GM21381 (cell line): ENCODE results near the gene SLC40A1.

ENCODE experiments used
- ATAC-seq: cut with Tn5 transposase; IDR thresholded peaks from one replicate; pipeline ENCODE4 v1.9.1; 2021; ENCODE audit warnings: mild to moderate bottlenecking, moderate library complexity; ENCODE audit not compliant: unreplicated experiment

Gene SLC40A1

GRCh38 chr2:189542145-189542882, 38.3 kb downstream of the SLC40A1 start:
- ATAC-seq, result no peak

DNA sequence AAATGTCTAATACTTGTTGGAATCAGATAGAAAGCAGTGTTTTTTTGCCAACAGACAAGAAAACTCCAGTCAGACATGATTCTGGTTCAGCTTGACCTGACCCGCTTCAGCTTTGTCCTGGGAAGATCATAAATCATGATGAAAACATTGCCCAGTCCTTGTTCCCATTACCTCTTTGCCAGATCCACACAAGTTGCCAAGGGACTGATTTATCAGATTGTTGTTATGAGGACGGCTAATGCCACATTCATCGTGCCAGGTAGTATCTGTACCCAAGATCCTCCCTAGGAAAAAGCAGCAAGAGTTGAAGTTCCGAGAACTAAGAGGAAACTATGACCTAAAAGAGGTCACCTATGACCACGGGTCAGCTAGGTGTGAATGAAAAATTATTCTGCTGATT, 39.0 kb downstream of the SLC40A1 start:
- no peak for ATAC-seq

DNA sequence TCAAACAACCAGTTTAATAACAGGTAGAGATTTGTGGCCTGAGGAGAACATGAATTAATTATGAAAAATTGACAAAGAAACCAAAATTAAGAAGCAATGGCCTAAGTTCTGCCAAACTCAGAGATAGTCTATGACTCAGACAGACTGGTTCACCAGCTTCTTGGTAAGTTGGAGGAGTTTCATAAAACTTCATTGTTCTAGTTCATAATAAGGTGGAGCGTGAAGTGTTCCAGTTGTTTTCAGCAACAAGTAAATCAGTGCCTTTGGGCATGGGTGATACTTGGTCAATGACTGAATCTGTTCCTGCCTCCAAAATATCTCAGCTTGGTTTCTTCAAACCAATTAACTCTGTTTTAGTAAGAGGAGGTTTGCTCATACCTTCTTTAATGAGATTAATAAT, 40.0 kb downstream of the SLC40A1 start:
- ATAC-seq, result no peak

DNA sequence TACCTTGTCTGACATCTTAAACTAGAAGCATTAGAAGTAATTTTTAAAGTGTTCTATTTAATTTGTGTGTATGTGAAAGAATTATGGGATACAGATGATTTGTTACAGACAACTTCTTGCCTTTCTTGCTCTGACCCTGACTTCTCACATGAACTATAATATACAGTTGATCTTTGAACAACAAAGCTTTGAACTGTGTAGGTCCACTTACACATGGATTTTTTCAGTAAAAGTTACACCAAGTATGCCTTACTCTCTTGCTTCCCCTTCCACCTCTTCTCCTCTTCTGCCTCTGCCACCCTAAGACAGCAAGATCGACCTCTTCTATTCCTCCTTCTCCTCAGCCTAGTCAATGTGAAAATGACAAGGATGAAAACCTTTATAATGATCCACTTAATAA, 42.2 kb downstream of the SLC40A1 start:
- ATAC-seq, result no peak

- ATAC-seq, result no peak
These were observed 43.8 kb downstream of the SLC40A1 start for GRCh38 chr2:189536830-189537229.

DNA sequence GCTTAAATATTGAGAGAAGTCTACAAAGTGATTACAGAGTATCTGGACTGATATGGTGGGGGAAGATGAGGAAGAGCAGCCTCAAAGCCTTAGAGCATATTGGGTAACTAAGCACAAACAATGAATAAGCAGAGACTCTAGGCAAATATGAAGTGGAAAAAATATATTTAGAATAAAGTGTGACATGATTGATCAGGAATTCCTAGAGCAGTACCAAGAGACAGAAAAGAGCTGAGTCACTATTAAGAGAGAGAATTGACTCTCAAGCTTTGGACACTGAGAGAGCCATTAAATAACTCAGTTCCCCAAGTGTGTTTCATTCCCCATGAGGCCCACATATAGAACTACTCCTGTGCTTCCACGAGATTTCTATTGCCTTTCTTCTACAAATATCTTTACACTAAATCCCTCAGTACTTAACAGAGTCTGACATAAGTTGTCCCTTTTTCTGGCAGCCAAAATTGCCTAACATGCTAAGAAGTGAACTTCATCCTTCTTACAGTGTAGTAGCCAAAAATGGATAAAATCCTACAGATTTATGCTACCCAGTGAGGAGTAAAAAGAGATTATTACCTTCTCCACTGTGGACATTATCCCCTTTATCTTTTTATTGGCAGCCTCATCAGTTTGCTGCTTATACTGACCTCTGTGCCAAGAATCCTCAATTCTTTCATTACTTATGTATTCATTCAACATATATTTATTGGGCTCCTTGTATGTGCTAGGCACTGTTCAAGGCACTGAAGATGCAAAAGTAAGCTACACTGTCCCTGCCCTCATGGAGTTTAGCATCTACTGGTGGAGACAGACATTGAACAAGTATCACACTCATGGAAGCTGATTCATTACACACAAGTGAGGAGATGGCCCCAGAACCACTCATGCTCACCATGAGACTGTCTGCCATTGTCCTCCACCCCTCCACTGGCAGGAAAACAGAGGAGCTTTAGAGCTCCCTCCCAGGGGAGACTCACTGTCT, 45.4 kb downstream of the SLC40A1 start:
- ATAC-seq, result no peak

GRCh38 chr2:189533288-189534035, 47.1 kb downstream of the SLC40A1 start:
- no peak for ATAC-seq

- ATAC-seq, result no peak
These were observed 49.5 kb downstream of the SLC40A1 start for GRCh38 chr2:189530965-189531637.

DNA sequence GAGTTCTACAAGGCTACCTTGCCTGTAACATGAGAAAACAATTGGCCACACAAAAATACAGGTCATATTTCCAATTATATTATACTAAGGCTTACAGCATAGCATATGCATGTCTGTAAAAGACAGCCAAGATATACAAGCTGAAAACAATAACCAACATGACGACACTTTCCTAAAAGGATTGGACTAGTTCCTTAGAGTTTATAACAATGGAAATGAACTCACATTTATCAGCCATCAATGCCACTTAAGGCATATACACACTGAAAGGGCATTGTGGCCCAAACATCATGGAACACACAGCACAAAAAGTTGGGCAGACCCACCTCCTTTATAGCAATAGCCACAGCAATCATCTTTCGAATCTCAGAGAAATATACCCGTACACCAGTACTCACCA, 52.0 kb downstream of the SLC40A1 start:
- no peak for ATAC-seq

DNA sequence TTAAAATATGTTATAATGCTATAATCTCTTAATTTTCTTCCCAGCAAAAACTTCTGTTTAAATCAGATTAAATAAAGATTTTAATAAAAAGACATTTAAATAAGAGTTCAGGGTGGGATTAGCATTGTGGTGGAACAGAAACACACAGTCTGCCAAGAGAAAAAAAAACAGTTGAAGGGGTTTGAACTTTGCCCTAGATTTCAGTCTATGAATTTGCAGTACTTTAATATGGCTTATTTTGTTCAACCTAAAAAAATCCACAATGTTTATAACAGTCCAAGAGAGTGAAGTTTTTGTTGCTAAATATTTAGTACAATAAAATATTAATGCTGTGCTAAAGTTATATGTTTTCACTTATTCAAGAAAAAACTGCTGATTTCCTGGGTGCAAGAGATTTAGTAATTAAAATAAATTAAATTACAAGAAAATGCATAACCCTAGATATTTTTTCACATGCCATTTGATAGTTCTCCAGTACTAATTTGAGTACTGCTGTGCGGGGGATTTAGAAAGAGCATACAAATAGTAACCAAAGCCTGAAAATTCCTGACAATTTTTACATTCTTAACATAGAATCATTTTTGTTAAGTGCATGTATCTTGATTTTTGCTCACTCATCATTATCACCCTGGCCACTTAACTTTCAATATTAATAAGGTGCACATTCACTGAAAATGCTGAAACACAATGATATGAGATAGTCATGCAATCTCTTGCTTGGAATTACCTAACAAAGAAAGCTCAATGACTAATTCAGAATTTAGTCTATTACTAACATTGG, 52.6 kb downstream of the SLC40A1 start:
- no peak for ATAC-seq

DNA sequence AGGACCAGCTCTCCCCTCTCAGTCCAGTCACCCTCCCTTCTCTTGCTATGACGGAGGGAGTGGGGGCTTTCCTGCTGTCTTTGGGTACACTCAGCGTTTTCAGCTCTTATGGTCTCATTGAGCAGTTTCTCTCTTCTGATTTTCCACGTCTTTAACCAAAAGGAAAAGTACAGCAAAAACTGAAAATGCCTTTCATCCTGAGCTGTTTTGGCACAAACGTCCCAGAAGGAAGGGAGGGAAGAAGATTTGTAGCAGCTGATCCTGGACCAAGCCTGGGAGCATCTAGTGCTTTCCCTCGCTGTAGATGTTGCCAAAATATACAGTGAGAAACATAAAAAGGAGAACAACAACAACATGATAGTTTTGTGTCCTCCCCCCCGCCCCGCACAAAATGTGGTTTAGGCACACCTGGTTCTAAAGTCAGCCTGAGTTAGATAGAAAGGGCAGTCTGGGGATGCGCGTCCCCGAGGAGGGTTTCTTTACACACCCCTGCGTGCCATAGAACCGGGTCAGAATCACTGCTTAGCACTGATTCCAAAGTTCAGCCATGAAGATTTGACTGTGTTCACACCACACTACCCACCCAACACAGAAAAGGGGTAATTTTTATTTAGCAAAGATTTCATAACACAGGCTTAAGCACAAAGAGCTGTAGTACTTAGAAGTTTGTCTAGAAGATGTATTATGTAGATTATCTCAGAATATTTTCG, 53.4 kb downstream of the SLC40A1 start:
- ATAC-seq, result no peak

DNA sequence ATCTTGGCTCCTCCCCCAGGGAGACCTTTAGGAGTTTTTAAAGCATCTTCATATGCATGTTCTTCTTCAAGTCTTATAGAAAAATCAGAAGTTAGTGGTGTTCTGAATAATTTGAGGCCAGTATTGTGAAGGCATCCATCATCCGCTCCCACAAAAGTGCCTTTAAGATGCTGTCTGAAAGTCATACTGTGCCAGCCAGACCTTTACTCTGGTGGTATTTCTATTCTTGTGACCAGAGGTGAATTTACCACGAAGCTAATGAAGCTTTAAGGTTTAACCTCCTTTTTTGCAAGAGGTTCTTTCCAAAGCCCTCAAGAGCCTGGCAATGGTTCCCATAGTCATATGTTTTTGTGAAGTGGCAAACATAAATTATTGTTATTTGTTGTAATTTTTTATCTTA, 54.3 kb downstream of the SLC40A1 start:
- no peak for ATAC-seq

- ATAC-seq, result no peak
These were observed 55.8 kb downstream of the SLC40A1 start for GRCh38 chr2:189524746-189525145.

GRCh38 chr2:189522435-189523151, 58.0 kb downstream of the SLC40A1 start:
- no peak for ATAC-seq

DNA sequence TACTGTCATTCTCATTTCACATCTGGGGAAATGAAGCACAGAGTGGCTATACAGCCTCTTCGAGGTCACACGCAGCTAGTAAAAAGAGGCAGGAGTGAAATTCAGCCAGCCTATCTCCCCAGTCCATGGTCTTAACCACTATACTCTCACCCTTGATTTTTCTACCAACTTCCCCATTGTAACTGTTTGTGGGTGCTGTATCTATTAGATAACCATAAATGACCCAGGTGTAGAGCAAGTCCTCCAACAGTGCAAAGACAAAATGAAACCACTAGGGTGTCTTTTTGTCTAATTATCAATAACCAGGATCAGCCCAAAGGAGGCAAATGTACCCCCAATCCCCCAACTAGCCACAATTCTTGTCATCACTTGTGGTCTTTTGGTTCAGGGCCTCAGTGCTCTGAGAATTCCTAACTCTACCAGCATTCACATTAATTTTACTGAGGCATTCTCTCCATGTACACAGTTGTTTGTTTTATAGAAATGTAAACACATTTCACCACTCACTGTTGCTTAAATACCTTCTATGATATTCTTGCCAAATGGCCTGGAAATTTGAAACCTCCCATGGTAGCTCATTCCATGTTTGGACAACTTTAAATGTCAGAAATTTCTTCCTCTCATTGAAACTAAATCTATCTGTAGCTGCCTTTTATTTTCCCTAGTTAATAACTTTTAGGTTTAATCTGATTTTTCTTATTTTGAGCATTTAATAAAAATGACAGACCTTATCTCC, 58.7 kb downstream of the SLC40A1 start:
- ATAC-seq, result no peak

DNA sequence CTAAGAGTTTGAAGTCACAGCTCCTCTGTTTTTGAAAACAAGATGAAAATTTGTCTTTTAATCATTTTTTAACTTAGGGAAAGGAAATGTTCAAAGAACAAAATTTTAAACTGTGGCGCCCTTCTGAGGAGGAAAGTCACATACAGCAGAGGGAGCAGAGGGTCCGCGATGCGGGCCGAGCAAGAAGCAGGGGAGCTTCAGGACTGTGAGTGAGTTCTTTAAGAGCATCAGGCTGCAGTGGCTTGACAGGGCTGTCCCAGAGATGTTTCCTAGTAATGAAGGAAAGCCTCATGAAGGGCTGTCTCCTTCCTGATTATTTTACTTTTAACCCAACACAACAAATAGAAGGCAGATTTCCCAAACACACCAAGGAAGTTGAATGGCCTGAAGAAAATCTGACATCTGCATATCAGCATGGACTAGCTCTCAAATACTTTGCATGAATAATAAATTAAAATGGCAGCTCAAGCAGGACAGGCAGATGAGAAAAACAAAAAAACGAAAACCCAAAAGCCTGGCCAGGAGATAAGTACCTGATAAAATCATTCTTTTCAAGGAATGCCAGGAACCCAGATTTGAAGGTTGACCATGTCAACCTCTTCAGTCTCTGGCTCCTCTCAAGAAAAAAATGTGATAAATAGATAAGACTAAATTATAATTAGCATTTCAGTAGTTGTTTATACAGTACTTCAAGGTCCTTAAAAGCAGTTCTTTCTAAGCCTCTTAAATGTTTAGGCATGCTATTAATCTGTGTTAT, 60.8 kb downstream of the SLC40A1 start:
- ATAC-seq, result no peak

DNA sequence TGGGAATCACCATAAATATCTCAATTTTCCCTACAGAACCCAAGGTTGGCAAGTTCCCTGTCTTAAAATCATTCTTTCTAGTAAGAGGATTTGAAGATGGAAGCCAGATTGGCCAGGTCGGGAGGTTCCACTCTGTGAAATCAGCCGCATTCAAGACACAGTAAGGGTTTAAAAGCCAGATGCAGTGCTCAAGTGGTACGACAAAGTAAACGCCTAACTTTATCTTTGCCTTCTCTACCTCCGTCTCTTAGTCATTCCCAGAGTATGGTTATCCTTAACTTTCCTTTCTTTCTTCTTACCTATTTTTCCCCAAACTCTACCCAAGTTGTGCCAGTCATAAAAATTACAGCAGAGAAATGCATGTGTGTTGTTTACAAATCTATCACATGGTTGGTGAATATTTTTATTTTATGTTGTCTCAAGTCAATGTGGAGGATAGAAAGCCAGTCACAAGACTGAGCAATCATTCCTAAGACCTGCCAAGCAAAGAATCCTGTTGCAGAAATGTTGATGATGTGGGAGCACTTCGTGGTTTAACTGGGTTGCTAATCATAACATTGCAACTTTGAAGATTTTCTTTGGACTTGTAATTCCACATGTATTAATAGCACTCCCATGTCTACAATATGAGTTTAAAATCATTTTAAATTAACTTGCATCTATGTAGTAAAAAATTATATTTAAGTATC, 62.6 kb downstream of the SLC40A1 start:
- no peak for ATAC-seq
